ENCODE data around the gene SLC16A5.

The SLC16A5 gene

DNA sequence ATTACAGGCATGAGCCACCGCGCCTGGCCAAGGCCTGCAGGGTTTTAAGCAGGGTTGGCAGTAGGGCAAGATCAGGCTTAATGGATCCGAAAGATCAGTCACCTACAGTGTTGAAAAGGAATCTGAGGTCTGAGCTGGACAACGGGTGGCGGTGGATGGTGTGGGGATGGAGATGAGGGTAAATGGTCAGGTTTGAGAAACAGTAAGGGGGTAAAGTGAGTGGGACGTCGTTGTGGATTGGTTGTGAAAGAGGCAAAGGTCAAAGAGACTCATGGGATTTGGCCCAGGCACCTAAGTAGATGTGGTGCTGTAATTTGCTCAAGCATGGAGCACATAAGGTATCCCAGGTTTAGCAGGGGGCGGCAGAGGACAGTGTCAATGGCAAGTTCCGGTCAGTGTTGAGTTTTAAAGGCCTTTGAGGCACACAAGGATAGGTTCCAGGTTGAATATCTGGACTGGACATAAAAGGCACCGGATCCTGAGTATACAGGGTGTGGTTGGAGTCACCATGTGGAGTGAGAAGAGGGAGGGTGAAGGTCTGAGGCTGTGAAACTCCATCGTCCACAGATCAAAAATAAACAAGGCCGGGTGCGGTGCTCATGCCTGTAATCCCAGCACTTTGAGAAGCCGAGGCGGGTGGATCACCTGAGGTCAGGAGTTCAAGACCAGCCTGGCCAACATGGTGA is 1.1 kb upstream of the SLC16A5 start:
- FAIRE-seq, result no peak
- no peak for DNase-seq (ENCODE audit: low spot score)

DNA sequence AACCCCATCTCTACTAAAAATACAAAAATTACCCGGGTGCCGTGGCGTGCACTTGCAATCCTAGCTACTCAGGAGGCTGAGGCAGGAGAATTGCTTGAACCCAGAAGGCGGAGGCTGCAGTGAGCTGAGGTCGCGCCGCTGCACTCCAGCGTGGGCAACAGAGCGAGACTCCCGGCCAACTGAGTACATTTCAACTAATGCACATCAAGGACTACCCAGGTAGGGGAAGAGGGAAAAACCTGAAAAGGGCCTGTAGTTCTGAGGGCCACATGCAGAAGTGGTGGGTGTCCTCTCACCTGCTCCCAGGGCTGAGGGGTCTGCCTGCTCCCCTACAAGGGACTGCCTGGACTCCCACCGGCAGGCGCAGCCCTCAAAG is 584 bp upstream of the SLC16A5 start:
- FAIRE-seq, result no peak
- DNase-seq (ENCODE audit: low spot score), result no peak

DNA sequence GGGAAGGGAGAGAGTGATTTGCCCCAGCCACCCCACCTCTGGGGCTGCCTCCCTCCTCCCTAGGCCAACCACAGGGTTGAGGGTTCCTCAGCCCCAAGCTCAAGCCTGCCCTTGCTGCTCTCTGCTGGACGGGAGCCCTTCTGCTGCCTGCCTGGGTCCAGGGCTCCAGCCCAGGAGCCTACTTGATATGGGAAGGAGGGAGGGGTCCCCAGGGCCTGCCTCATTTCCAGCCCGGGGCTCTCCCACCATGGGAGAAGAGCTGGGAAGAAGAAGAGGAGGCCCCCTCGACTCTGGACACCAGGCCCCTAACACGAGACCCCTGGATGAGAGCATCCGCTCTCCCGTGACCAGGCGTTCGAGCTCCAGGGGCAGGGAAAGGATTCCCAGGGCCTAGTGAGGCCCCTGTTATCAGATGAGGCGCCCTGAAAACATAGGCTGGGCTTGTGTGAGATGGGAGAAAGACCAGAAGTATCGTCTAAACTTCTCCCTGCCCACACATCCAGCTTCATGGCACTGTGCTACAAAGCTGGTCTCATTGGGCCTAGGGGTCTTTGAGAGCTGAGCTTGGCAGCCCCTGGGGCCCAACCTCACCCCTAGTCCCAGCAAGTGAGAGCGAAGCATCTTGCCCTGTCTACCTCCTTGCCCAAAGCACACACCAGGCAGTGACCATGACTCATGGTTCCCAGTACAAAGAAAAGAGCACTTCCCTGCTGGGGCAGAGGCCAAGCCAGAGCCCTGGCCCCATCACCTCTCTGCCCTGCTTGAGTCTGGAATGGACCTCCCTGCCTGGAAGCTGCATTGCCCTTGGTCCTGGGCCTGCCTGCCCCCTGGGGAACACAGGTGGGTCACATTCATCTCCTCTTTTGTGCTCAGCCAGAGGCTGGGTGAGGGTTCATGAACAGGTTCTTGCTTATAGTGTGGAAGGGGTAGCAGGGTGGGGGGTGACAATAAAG is 987 bp downstream of the SLC16A5 start:
- peak; percentile 43 for DNase-seq (ENCODE audit: low spot score)

DNA sequence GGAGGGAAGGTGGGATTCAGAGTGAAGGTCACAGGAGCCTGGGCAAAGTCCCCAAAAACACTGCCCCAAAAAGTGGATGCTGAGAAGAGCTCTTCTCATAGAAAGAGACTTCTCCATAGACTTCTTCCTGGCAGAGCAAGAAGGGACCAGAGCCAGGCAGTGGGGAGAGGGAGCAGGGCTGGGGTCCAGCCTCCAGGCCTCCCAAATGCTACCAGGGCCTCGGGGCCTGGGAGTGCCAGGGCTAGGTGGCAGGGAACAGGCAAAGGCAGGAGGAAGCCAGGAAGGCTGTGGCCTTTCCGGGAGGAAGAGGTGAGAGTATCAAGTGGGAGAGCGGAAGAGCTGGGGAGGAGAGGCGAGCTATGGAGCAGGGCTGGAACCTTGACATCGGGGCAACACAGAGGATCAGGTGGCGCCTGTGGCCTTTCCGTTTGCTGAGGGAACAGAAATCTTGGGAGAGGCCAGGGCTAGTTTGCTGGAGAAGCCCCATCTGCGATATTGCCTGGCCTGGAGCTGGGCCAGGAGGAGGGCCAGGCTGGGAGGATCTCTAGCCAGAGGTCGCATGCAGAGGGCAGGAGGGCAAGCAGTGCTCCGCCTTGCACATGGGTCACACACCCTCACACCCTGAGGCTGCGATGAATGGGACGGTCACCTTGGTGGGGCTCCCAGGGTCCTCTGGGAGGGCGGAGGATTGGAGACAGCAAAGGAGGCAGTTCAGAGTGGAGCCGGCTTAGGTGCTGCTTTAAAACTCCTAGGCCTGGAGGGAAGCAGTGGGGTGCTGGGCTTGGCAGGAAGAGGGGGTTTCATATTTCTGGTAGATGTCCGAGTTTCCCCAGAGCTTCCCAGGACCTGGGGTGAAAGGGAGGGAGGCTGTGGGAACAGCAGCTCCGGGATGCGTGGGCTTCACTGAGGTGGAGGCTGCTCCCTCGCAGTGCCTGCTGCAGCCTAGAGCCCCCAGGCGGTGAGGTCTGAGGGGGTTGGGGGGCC is 3.4 kb downstream of the SLC16A5 start:
- DNase-seq (ENCODE audit: low spot score) (no peak), FAIRE-seq (no peak)

More for the DNA sequence above, 987 bp downstream of the SLC16A5 start:
- FAIRE-seq, result no peak

DNA sequence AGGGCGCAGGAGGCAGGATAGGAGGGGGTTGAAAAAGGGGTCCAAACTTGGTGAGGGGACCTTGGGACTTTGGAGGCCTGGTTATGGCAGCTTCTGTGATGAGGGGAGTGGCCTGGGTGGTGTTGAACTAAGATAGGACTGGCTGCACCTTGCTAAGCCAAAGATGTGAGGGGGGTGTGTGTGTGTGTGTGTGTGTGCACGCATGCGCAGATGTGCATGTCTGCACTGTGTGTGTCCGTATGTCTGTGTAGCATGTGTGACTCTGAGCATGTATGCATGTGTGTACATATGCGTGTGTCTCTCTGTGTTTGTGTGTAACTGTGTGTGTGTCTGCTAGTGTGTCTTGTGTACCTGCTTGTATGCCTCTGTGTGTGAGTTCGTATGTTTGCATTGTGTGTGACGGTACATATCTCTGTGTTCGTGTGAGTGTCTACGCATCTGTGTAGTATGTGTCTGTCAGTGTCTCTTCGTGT is 4.1 kb downstream of the SLC16A5 start:
- no peak for FAIRE-seq
- DNase-seq (ENCODE audit: low spot score), result no peak

DNA sequence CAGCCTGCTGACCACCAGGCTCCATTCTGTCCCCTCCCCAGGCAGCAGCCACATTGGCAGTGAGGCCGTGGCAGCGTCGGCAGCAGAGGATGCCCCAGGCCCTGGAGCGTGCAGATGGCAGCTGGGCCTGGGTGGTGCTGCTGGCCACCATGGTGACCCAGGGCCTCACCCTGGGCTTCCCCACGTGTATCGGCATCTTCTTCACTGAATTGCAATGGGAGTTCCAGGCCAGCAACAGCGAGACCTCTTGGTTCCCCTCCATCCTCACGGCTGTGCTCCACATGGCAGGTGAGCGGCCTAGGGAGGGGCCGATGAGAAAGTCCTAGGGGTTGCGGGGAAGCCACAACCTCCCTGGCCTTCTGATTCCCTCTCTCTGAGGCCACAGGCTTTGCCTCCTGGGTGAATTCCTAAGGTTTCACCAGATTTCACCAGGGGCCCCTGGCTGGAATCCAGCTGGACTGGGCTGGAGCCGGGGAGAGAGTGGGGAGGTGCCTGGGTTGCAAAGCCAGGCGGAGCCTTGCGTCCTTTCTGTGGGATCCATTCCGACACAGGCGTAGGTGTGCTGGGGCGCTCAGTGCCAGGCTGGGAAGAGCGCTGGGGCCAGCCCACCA is 5.9 kb downstream of the SLC16A5 start:
- no peak for DNase-seq (ENCODE audit: low spot score)

DNA sequence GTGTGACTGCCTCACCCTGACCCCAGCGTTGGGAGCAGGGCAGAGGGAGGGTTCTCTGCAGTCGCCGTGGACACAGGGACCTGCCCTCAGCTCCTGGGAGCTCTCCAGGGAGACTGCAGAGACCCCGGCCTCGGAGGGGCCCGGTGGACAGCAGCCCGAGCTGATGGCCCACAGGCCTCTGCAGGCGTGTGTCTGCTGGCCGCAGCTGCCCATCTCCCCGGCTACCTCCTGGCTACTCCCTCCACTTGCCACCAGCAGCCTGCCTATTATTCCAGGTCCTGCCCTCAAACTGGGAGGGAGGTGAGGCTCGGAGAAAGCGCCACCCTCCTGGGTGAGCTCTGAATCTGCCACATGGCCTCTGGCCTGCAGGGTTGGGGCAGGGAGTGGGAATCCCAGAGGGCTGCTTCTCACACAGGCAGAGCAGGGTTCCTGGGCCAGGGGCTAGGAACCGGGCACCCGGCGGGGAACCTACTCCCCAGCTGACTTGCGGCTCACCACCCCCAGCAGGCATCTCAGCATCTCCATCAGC is 7.2 kb downstream of the SLC16A5 start:
- no peak for DNase-seq (ENCODE audit: low spot score)
- FAIRE-seq, result no peak

More for the DNA sequence above, 5.9 kb downstream of the SLC16A5 start:
- no peak for FAIRE-seq

DNA sequence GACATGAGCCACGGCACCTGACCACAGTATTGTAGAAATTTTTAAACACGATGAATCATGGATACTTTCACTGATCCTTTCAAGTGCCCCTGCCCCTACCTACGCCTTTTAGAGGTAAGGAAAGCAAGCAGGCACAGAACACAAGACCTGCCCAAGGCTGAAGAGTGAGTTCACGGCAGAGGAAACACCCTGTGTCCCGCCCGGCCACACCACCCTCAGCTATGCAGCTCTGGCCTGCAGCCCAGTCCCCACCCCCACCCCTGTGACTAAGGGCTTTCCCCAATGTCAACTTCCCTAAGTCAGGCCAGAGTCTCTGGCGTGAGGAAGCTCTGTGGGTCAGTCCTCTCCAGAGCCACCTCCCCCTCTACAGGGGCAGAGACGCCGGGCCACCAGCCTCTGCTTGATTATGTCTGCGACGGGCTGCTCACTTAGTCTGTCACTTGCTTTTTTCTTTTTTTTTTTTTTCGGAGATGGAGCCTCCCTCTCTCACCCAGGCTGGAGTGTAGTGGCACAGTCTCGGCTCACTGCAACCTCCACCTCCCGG is 8.4 kb downstream of the SLC16A5 start:
- DNase-seq (ENCODE audit: low spot score), result peak; percentile 95
- FAIRE-seq, result peak; percentile 92

DNA sequence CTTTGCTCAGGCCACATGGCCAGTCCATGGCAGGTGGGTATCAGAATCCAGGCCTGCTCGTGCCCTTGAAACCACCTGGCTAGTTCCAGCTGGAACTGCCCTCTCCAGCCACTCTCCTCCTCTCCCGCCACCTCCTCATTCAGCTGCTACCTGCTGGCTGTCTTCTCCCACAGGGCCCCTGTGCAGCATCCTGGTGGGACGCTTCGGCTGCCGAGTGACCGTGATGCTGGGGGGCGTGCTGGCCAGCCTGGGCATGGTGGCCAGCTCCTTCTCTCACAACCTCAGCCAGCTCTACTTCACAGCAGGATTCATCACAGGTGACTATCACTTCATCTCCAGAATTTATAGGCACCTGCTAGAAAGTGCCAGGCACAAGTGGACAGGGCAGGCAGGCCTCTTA is 10.1 kb downstream of the SLC16A5 start:
- DNase-seq (ENCODE audit: low spot score) (no peak), FAIRE-seq (no peak)

DNA sequence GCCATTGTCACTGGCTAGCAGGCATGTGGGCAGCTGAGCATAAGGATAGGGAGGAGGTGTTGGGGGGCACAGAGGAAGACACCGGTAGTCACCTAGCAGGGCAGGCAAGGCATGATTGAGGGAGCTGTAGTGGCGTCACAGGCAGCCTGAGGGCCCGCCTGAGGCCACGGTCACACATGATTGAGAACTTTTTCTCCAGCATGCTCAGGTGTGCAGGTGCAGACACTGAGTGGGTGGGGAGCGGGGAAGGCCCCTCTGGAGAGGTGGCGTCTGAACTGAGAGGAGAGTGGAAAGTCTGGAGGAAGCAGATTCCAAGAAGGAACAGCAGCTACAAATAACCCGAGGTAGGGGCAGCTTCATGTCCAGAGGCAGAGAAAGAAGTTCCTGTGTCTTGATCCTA is 11.1 kb downstream of the SLC16A5 start:
- DNase-seq (ENCODE audit: low spot score) (no peak), FAIRE-seq (no peak)

DNA sequence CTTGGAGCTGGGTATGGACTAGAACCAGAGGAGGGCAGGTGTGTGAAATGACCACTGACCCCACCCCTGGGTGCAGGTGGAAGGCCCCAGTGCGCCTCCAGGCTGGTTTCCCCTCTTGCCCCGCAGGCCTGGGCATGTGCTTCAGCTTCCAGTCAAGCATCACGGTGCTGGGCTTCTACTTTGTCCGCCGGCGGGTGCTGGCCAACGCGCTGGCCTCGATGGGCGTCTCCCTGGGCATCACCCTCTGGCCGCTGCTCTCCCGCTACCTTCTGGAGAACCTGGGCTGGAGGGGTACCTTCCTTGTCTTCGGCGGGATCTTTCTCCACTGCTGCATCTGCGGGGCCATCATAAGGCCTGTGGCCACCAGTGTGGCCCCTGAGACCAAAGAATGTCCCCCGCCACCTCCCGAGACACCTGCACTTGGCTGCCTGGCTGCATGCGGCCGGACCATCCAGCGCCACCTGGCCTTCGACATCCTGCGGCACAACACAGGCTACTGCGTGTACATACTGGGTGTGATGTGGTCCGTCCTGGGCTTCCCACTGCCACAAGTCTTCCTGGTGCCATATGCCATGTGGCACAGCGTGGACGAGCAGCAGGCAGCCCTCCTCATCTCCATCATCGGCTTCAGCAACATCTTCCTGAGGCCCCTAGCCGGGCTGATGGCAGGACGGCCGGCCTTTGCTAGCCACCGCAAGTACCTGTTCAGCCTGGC is 12.3 kb downstream of the SLC16A5 start:
- FAIRE-seq, result no peak

DNA sequence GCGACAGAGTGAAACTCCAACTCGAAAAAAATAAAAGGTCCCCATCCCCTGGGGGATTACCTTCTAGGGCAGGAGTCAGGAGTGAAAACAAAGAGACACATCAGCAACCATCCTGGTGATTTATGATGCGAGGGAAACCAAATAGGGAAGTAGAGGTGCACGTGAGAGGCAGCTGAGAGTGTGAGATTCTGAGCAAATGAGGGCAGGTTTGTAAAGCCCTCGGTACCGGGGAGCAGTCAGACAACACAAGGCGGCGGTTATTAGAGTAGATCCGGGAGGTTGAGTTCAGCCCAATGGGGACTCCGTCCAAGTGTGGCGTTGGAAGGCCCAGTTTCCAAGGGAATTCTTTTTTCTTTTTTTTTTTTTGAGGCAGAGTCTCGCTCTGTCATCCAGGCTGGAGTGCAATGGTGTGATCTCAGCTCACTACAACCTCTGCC is 14.6 kb downstream of the SLC16A5 start:
- DNase-seq (ENCODE audit: low spot score), result no peak
- FAIRE-seq, result no peak

More for the DNA sequence above, 12.3 kb downstream of the SLC16A5 start:
- no peak for DNase-seq (ENCODE audit: low spot score)

DNA sequence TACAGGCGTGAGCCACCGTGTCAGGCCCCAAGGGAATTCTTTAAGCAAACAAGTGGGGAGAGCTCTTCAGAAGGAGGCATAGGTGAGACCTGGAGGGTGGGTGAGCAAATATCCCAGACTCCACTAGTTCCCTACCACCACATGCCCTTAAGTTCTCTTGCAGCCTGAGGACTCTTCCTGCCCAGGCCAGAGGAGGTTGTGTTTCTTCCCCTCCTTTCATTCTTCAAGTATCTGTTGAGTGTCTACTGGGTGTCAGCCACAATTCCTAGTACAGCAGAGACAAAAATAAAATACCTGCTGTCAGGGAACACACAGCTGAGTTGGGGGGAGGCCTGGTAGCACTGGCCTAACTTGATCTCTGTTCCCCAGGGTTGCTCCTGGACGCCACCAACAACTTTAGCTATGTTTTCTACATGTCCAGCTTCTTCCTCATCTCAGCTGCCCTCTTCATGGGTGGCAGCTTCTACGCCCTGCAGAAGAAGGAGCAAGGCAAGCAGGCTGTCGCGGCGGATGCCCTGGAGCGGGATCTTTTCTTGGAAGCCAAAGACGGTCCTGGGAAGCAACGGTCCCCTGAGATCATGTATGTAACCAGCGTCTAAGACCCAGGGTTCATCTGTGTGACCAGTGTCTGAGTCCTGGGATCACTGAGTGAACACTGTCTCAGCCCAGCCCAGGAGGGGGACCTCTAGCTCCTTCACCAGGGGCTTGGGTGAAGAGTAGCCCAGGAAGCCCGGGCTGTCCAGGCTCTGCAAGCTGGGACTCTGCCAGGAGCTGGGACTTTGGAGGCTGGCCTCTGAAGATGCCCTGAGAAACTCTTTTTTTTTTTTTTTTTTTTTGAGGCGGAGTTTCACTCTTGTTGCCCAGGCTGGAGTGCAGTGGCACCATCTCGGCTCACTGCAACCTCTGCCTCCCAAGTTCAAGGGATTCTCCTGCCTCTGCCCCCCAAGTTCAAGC is 16.1 kb downstream of the SLC16A5 start:
- DNase-seq (ENCODE audit: low spot score) (no peak), FAIRE-seq (no peak)

DNA sequence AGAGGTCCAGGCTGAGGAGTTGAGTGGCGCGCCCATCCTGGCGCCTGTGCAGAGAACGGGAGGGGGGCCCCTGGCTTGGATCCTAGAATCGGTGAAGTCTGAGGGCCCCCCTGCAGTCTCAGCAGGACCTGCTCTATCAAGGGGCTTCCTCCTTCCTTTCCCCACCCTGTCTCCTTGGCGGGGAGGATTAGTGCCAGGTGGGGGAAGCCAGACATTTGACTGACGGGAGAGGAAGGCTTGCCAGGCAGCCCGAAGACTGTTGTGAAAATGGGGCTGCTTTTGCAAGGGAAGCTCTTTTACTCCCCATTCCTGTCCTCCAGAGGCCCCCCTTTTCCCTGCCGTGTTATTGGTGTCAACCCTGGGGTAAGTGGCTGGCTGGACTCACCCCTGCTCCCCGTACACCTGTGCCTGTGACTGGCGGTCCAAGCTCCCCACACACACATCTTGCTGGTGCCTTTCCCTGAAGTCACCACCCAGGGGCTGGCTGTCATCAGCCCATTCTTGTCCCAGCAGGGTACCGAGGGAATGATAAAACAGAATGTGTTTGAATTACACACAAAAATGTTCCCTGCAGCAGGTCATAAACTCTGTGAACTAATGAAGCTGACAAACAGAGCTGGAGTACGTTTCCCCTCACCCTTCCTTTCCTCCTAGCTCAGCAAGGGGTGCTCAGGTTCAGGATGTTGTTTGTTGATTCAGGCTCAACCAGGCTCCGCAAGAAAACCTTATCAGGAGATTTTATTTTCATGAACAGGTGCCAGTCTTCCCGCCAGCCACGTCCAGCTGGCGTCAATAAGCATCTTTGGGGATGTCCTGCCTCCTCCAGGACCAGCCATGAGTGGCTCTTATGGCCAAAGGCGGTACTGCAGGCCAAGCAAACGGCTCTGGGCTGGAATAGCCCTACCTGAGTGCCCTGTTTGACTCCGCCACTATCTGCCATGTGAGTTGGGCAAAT is 17.6 kb downstream of the SLC16A5 start:
- no peak for FAIRE-seq
- DNase-seq (ENCODE audit: low spot score), result no peak

DNA sequence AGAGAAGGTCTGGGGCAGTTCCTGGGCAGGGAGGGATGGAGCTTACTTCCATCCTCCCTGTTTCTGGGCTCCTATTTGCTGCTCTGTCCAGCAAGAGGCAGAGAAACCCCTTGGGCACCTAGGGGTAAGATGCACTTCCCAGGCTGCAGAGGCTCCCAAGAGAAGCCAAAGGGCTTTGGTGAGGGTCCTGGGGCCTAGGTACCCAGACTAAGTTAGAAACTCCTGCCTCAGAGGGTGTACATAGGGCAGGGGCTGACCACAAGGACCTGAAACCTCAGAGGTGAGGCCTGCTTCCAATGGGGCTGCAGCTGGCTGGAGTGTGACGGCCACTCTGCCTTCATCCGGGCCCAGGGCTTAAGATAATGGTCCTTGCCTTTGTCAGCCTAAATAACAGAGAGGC is 20.4 kb downstream of the SLC16A5 start:
- FAIRE-seq, result no peak
- DNase-seq (ENCODE audit: low spot score), result no peak

DNA sequence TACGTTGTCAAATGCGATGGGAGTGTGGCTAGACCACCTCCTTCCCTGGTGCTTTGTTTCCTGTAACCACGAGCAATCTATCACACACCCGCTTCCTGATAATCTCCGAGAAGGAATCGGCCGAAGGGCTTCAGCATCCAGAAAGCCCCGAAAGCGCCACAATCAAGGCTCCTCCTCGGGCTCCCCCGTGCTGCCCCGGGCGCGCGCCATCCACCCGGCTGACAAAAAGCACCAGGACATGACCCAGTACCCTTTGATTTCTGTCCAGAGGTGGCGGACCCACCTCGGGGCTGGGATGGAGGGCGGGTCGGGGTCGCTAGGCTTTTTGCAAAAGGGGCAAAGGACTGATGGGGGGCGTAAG is 21.3 kb downstream of the SLC16A5 start:
- FAIRE-seq (no peak), DNase-seq (ENCODE audit: low spot score) (no peak)
